IPS DF 4.7 (cell line): ENCODE data around the gene PHOX2B.

ENCODE experiments used
- DNase-seq: peaks from one replicate; pipeline ENCODE4 v3.0.0-alpha.2; 2013; ENCODE audit warnings: low spot score; ENCODE audit errors: extremely low read depth

PHOX2B gene

GRCh38 chr4:41748571-41749475 is at the start of gene PHOX2B:
TSS of gene PHOX2B (minus strand) at chr4:41748725. CDS start at chr4:41748610, 115 bp downstream.
- DNase-seq: no peak

GRCh38 chr4:41797260-41797659 is 48.7 kb upstream of the PHOX2B start:
- DNase-seq: no peak

- peak; percentile 53 for DNase-seq
Observed at GRCh38 chr4:41796545-41797210, 48.2 kb upstream of the PHOX2B start.

- no peak for DNase-seq
Observed at GRCh38 chr4:41795796-41796385, 47.4 kb upstream of the PHOX2B start.

GRCh38 chr4:41792166-41792565 is 43.6 kb upstream of the PHOX2B start:
- DNase-seq: no peak

GRCh38 chr4:41791557-41791956 is 43.0 kb upstream of the PHOX2B start:
- DNase-seq: no peak

- no peak for DNase-seq
Observed at GRCh38 chr4:41787931-41788330, 39.4 kb upstream of the PHOX2B start.

GRCh38 chr4:41785665-41786064 is 37.1 kb upstream of the PHOX2B start:
- no peak for DNase-seq

- no peak for DNase-seq
Observed at GRCh38 chr4:41784191-41784979, 35.9 kb upstream of the PHOX2B start.

- no peak for DNase-seq
Observed at GRCh38 chr4:41776466-41776865, 27.9 kb upstream of the PHOX2B start.

- DNase-seq: no peak
Observed at GRCh38 chr4:41763729-41764128, 15.2 kb upstream of the PHOX2B start.

GRCh38 chr4:41758884-41759283 is 10.4 kb upstream of the PHOX2B start:
- DNase-seq: no peak

- DNase-seq: no peak
Observed at GRCh38 chr4:41757521-41758156, 9.1 kb upstream of the PHOX2B start.

GRCh38 chr4:41753942-41754341 is 5.4 kb upstream of the PHOX2B start:
- no peak for DNase-seq

- no peak for DNase-seq
Observed at GRCh38 chr4:41752081-41752836, 3.7 kb upstream of the PHOX2B start.

GRCh38 chr4:41751449-41752061 is 3.0 kb upstream of the PHOX2B start:
- no peak for DNase-seq

GRCh38 chr4:41750626-41751448 is 2.3 kb upstream of the PHOX2B start:
- DNase-seq: no peak

- no peak for DNase-seq
Observed at GRCh38 chr4:41750121-41750625, 1.6 kb upstream of the PHOX2B start.

GRCh38 chr4:41749631-41750039 is 1.1 kb upstream of the PHOX2B start:
- DNase-seq: no peak
